Bladder microvascular endothelial cell (primary cell): ENCODE results near the gene BIRC2. TPM values are rescaled to one million over a fixed set of nuclear protein-coding genes. Genes with fewer than 3 reads are reported as not detected.

Experiments used
- total RNA-seq: library from RNA; depleted of rRNA; stranded (reverse); fragments of >200 nt; gene quantifications from 2 replicates; pipeline ENCODE4 v1.2.3, GENCODE V29; 2014

The BIRC2 gene
- 30.3 and 55.6 TPM in 2 replicates for total RNA-seq

DNA sequence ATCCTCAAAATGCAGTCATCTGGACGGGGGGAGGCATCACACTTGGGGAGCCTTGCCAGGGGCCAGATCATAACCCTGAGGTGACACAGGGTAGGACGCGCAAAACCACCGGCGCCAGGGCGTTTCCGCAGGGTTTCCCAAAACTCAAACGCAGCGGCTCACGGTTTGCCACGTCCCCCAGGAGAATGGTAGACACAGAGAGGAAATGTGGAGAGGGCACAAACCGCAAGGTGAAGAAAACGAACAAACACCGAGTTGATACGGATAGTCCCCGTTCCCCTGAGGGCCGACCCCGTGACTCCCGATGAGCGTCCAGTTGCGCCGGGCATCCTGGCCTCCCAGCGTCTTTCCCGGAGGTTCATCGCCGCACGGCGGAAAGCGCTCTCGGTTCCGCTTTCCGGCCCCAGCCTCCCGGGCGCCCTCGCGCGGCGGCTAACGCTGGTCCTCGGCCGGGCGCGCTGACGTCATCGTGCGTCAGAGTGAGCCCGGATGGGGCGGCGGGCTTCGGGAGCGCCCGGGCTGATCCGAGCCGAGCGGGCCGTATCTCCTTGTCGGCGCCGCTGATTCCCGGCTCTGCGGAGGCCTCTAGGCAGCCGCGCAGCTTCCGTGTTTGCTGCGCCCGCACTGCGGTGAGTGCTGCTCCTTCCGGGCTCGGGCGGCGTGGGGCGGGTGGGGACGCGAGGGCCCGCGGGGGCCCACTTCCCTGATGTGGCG, at the start of gene BIRC2:
BIRC2 (plus strand) TSS at position 467 of the 714 bp plus-strand sequence. CDS start 2,641 bp downstream, outside the sequence.

DNA sequence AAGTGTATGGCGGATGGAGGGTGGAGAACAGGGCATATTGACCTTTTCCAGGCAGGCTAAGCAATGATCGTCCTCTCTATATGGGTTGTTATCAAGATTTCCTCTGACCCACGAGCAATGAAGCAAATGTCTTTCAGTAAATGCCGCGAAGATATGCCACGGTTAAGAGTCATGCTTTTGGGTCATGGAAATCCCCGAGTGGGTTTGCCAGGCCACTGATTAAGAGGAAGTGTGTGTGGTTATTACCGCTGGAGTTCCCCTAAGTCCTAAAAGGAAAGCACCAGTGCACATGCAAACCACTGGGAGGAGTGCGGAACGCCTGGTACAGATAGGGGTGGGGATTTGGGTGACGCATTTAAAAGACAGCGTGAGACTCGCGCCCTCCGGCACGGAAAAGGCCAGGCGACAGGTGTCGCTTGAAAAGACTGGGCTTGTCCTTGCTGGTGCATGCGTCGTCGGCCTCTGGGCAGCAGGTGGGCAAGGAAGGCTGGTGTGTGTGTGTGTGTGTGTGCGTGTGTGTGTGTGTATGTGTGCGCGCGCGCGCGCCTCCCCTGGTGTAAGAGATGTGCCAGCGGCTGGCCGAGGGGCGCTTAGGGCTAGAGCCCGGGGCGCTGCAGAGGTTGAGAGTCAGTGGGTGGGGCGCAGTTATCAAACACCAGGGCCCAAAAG, 29.8 kb upstream of the BIRC2 start, which contains the start of gene BIRC3:
BIRC3 (plus strand) TSS at position 386 of the 669 bp plus-strand sequence. CDS start 7,026 bp downstream, outside the sequence.

Other genes with a start within 250 kb of the BIRC2 start
- 16.7 and 84.0 TPM in 2 replicates for gene YAP1, start 236.8 kb upstream of the BIRC2 start, total RNA-seq
- gene BIRC3, start 29.7 kb upstream of the BIRC2 start, total RNA-seq: 2.6 and 17.7 TPM in 2 replicates
- 92.9 and 265 TPM in 2 replicates for gene TMEM123, start 105.6 kb downstream of the BIRC2 start, total RNA-seq
- gene MMP7, start 183.5 kb downstream of the BIRC2 start, total RNA-seq: 0.44 TPM in 1 of 2 replicates, not detected in the other